B cell (primary cell): ENCODE measurements around the gene OASL. TPM values are rescaled to one million over a fixed set of nuclear protein-coding genes. Genes with fewer than 3 reads are reported as not detected.

Experiments
- ATAC-seq: fragments of 200-7000 bp; cut with Tn5 transposase; one replicate; pipeline ENCODE4 v1.10.0; 2021; ENCODE audit warnings: low read depth, mild to moderate bottlenecking, moderate number of reproducible peaks, moderate library complexity
- CTCF ChIA-PET: fragments of 350-600 bp; sonication (Branson Sonifier 250); formaldehyde crosslinking; loops from one replicate; lab custom pipeline; 2021; ENCODE audit warnings: antibody characterized with exemption, inconsistent platforms; lab: Charles Lee
- POLR2A ChIA-PET: fragments of 350-600 bp; sonication (Branson Sonifier 250); formaldehyde crosslinking; loops from one replicate; lab custom pipeline; 2021; ENCODE audit warnings: antibody characterized with exemption; lab: Charles Lee
- DNase-seq: peaks from one replicate; pipeline ENCODE4 v3.0.0; 2013
- H2AFZ ChIP-seq: 2 replicates; pipeline ENCODE4 v1.6.1; 2012; ENCODE audit warnings: mild to moderate bottlenecking, low read depth, low read length; ENCODE audit not compliant: insufficient read depth, poor library complexity, severe bottlenecking
- H3K27ac ChIP-seq, 2 donors: 1 replicate in 1 of 2; 2 replicates in 1 of 2; pipeline ENCODE4 v1.5.1; 2012 to 2013; ENCODE audit warnings: low read length in 2 of 2, mild to moderate bottlenecking in 2 of 2, moderate library complexity in 1 of 2
- H3K27me3 ChIP-seq, 4 experiments: fragments of 200-600 bp in 1 of 4; sonication (generic) in 1 of 4; replicated peaks in 1 of 4; 1 replicate in 2 of 4; 2 replicates in 2 of 4; pipeline versions ENCODE4 v1.6.1 to v1.7.0; 2013 to 2016; ENCODE audit warnings: low read length in 3 of 4, mild to moderate bottlenecking in 2 of 4, mixed read lengths in 1 of 4, moderate library complexity in 1 of 4; ENCODE audit not compliant: insufficient read depth in 4 of 4, control insufficient read depth in 3 of 4; ENCODE audit errors: control extremely low read depth in 1 of 4
- H3K36me3 ChIP-seq, 2 experiments: replicated peaks in 1 of 2; 1 replicate in 1 of 2; 2 replicates in 1 of 2; pipeline versions ENCODE4 v1.6.1 to v1.7.1; 2013; ENCODE audit warnings: low read length in 1 of 2; ENCODE audit not compliant: insufficient read depth in 2 of 2, control insufficient read depth in 1 of 2; ENCODE audit errors: control extremely low read depth in 1 of 2, extremely low read depth in 1 of 2
- H3K4me1 ChIP-seq, 2 donors: fragments of 200-600 bp in 1 of 2; sonication (generic) in 1 of 2; 1 replicate in 1 of 2; 2 replicates in 1 of 2; pipeline versions ENCODE4 v1.5.1 to v1.6.1; 2013 to 2017; ENCODE audit warnings: low read length in 2 of 2; ENCODE audit not compliant: control insufficient read depth in 2 of 2, insufficient read depth in 2 of 2
- H3K4me2 ChIP-seq: replicated peaks from 2 replicates; pipeline ENCODE3; 2012; ENCODE audit warnings: mild to moderate bottlenecking, low read depth, low read length; ENCODE audit not compliant: poor library complexity, severe bottlenecking
- H3K4me3 ChIP-seq, 5 experiments: fragments of 200-600 bp in 1 of 5; sonication (generic) in 1 of 5; 1 replicate in 3 of 5; 2 replicates in 2 of 5; pipeline versions ENCODE4 v1.5.1 to v1.7.0; 2011 to 2016; ENCODE audit warnings: low read length in 4 of 5, mild to moderate bottlenecking in 4 of 5, low read depth in 2 of 5, control low read depth in 1 of 5, moderate library complexity in 1 of 5; ENCODE audit not compliant: insufficient read depth in 1 of 5; ENCODE audit errors: control extremely low read depth in 1 of 5, extremely low read depth in 1 of 5
- H3K79me2 ChIP-seq: fragments of 200-600 bp; sonication (generic); one replicate; pipeline ENCODE4 v1.6.0; 2016; ENCODE audit warnings: low read length; ENCODE audit not compliant: control insufficient read depth, insufficient read depth
- H3K9ac ChIP-seq: fragments of 200-600 bp; sonication (generic); 2 replicates; pipeline ENCODE4 v1.6.1; 2017; ENCODE audit warnings: mild to moderate bottlenecking, low read length, moderate library complexity
- H3K9me3 ChIP-seq, 3 donors: one replicate each; pipeline versions ENCODE4 v1.6.1 to v1.7.1; 2013; ENCODE audit warnings: low read length in 2 of 3; ENCODE audit not compliant: control insufficient read depth in 2 of 3, insufficient read depth in 1 of 3; ENCODE audit errors: control extremely low read depth in 1 of 3
- H4K20me1 ChIP-seq: 2 replicates; pipeline ENCODE4 v1.6.0; 2012; ENCODE audit warnings: mild to moderate bottlenecking, low read length; ENCODE audit not compliant: insufficient read depth, control insufficient read depth, poor library complexity, severe bottlenecking
- H3K27ac Mint-ChIP-seq: one replicate; pipeline ENCODE4 v1.8.0; 2021; ENCODE audit warnings: mixed read lengths
- H3K27me3 Mint-ChIP-seq: one replicate; pipeline ENCODE4 v1.8.0; 2021; ENCODE audit warnings: mixed read lengths
- H3K4me1 Mint-ChIP-seq: one replicate; pipeline ENCODE4 v1.8.0; 2021; ENCODE audit warnings: mixed read lengths
- H3K4me3 Mint-ChIP-seq: one replicate; pipeline ENCODE4 v1.8.0; 2021; ENCODE audit warnings: mixed read lengths
- H3K9me3 Mint-ChIP-seq: one replicate; pipeline ENCODE4 v1.8.0; 2022; ENCODE audit warnings: mixed read lengths; ENCODE audit not compliant: insufficient read depth
- CTCF ChIP-seq: fragments of 200-600 bp; IDR thresholded peaks from one replicate; pipeline ENCODE4 v1.8.0; 2022; ENCODE audit warnings: antibody characterized with exemption, mild to moderate bottlenecking
- EZH2 ChIP-seq: IDR thresholded peaks from 2 replicates; pipeline ENCODE4 v1.6.1; 2012; ENCODE audit warnings: borderline replicate concordance, low read depth, mild to moderate bottlenecking, moderate library complexity, low read length; ENCODE audit not compliant: insufficient read depth, poor library complexity, severe bottlenecking
- WGBS: methylation state at CpG from one replicate; pipeline ENCODE4 v1.1.5; 2013; ENCODE audit warnings: missing lambda C conversion rate; ENCODE audit not compliant: insufficient coverage; 5-methylcytosine and 5-hydroxymethylcytosine counted together
- intact Hi-C: fragments of 100-400 bp; cut with micrococcal nuclease; formaldehyde crosslinking; loops from one replicate; pipeline ENCODE4 v1.10.0; 2022
- polyA plus RNA-seq: library from polyadenylated mRNA; depleted of rRNA; stranded (reverse); fragments of >200 nt; gene quantifications from 2 replicates; pipeline ENCODE4 v1.2.3, GENCODE V29; 2012
- total RNA-seq, 2 donors: library from RNA; stranded (reverse); fragments of 120-200 nt in 1 of 2; gene quantifications; 1 replicate in 1 of 2; 2 replicates in 1 of 2; pipeline versions ENCODE4 v1.2.3 to v1.2.4, GENCODE V29; 2013 to 2022

OASL gene
- total and polyA plus RNA-seq, 2 donors (not counting 1 experiment from before 2014, with no cell fraction given): 0.18 to 1.1 TPM

GRCh38 chr12:120979862-120980696 is 59.0 kb downstream of the OASL start:
- TF ChIP-seq EZH2 (no peak), CTCF (no peak)
- ATAC-seq (no peak), DNase-seq (no peak)
- Histone ChIP-seq H3K4me3 (no peak overlapping the region), H3K27me3 (no peaks in the 10 kb centered on the region), H3K27ac (no peak overlapping the region), H3K4me1 (no peaks in the 10 kb centered on the region), H3K4me2 (no peak overlapping the region), H4K20me1 (no peaks in the 10 kb centered on the region), H3K79me2 (no peaks in the 10 kb centered on the region), H3K36me3 (no peaks in the 10 kb centered on the region), H3K9me3 (no peaks in the 10 kb centered on the region), H2AFZ (no peak overlapping the region), H3K9ac (no peak overlapping the region)
- 82% methylated on average over 9 of the region's 11 CpGs for WGBS
- Mint-ChIP-seq H3K9me3 (no peaks in the 10 kb centered on the region), H3K4me1 (no peaks in the 10 kb centered on the region), H3K27me3 (no peaks in the 10 kb centered on the region), H3K27ac (no peak overlapping the region), H3K4me3 (no peak overlapping the region)
- ChIA-PET CTCF (interaction anchor here (0.8 to 1.6 kb wide), 2 partner anchors 8 to 9 kb away, joined by 4 to 9 read pairs; no protein-coding TSS in a partner anchor), POLR2A (no interaction called here)
- intact Hi-C loops: loop anchor here (10.0 kb wide), 1 partner anchor 195 kb away; no protein-coding TSS in a partner anchor
